H1 (cell line): ENCODE data around the gene LBR. TPM values are rescaled to one million over a fixed set of nuclear protein-coding genes. Genes with fewer than 3 reads are reported as not detected.

Source experiments
- CTCF ChIA-PET: fragments of 300-600 bp; sonication (Branson Sonifier 250); formaldehyde crosslinking; loops from one replicate; lab custom pipeline; 2021; ENCODE audit not compliant: partially characterized antibody; lab: Charles Lee
- POLR2A ChIA-PET: fragments of 300-600 bp; sonication (Branson Sonifier 250); formaldehyde crosslinking; loops from one replicate; lab custom pipeline; 2021; ENCODE audit warnings: inconsistent platforms; ENCODE audit not compliant: partially characterized antibody; lab: Charles Lee
- DNase-seq, 2 experiments: peaks; one replicate each; pipeline versions ENCODE4 v3.0.0 to v3.0.0-alpha.2; 2010 to 2022; ENCODE audit warnings: low spot score in 2 of 2, low read depth in 1 of 2, mixed read lengths in 1 of 2
- FAIRE-seq: peaks from 2 replicates; lab custom pipeline; 2011; peaks lifted over from hg19 to GRCh38; lab: Jason Lieb, UNC
- H2AFZ ChIP-seq: 2 replicates; pipeline ENCODE4 v1.8.1; 2012; ENCODE audit warnings: low read length, inconsistent platforms
- H2AK5ac ChIP-seq: 2 replicates; pipeline ENCODE4 v1.6.1; 2013; ENCODE audit warnings: low read depth, low read length
- H2BK120ac ChIP-seq: replicated peaks from 2 replicates; pipeline ENCODE3; 2013; ENCODE audit warnings: low read depth, low read length, inconsistent platforms
- H2BK12ac ChIP-seq: 2 replicates; pipeline ENCODE4 v1.6.1; 2013; ENCODE audit warnings: low read depth, low read length
- H2BK15ac ChIP-seq: 2 replicates; pipeline ENCODE4 v1.6.1; 2013; ENCODE audit warnings: low read length
- H2BK20ac ChIP-seq: 2 replicates; pipeline ENCODE4 v1.6.1; 2013; ENCODE audit warnings: low read length
- H2BK5ac ChIP-seq: 2 replicates; pipeline ENCODE4 v1.6.1; 2013; ENCODE audit warnings: low read depth, low read length
- H3K14ac ChIP-seq: 2 replicates; pipeline ENCODE4 v1.6.1; 2013; ENCODE audit warnings: inconsistent platforms; ENCODE audit not compliant: insufficient read length
- H3K18ac ChIP-seq: 2 replicates; pipeline ENCODE4 v1.6.1; 2013; ENCODE audit warnings: low read length; ENCODE audit errors: extremely low read depth
- H3K23ac ChIP-seq: 2 replicates; pipeline ENCODE4 v1.6.1; 2013; ENCODE audit warnings: inconsistent platforms; ENCODE audit not compliant: insufficient read length
- H3K23me2 ChIP-seq: 2 replicates; pipeline ENCODE4 v1.6.1; 2013; ENCODE audit warnings: low read depth, low read length
- H3K27ac ChIP-seq: 2 replicates; pipeline ENCODE4 v1.6.1; 2011; ENCODE audit warnings: low read depth, low read length, inconsistent platforms
- H3K27me3 ChIP-seq, 4 experiments: replicated peaks in 1 of 4; 1 replicate in 1 of 4; 2 replicates in 3 of 4; pipeline versions ENCODE4 v1.6.1 to v1.8.1; 2011 to 2013; ENCODE audit warnings: low read length in 3 of 4, mild to moderate bottlenecking in 3 of 4, inconsistent platforms in 2 of 4, mixed read lengths in 2 of 4, moderate library complexity in 1 of 4; ENCODE audit not compliant: control insufficient read depth in 3 of 4, insufficient read depth in 3 of 4; ENCODE audit errors: extremely low read depth in 1 of 4
- H3K36me3 ChIP-seq, 4 experiments: 2 replicates each; pipeline versions ENCODE4 v1.6.1 to v1.8.1; 2011 to 2013; ENCODE audit warnings: mild to moderate bottlenecking in 4 of 4, low read length in 3 of 4, moderate library complexity in 2 of 4, control low read depth in 1 of 4, inconsistent platforms in 1 of 4; ENCODE audit not compliant: insufficient read depth in 4 of 4, control insufficient read depth in 2 of 4
- H3K4ac ChIP-seq: replicated peaks from 2 replicates; pipeline ENCODE3; 2013; ENCODE audit warnings: low read length, low read depth, mixed read lengths, inconsistent platforms; ENCODE audit not compliant: insufficient read length
- H3K4me1 ChIP-seq, 4 experiments: replicated peaks in 1 of 4; 1 replicate in 1 of 4; 2 replicates in 3 of 4; pipeline versions ENCODE4 v1.6.1 to v1.8.1; 2011 to 2013; ENCODE audit warnings: low read length in 3 of 4, inconsistent platforms in 2 of 4, mixed read lengths in 1 of 4; ENCODE audit not compliant: insufficient read depth in 4 of 4, control insufficient read depth in 3 of 4
- H3K4me2 ChIP-seq, 2 experiments: 2 replicates each; pipeline versions ENCODE4 v1.6.1 to v1.8.1; 2011 to 2013; ENCODE audit warnings: low read depth in 2 of 2, low read length in 2 of 2, control low read depth in 1 of 2, inconsistent platforms in 1 of 2, mild to moderate bottlenecking in 1 of 2; ENCODE audit not compliant: insufficient read depth in 1 of 2
- H3K4me3 ChIP-seq, 4 experiments: fragments of 200-600, 300-600 bp in 1 of 4; sonication (generic), shearing (Covaris generic), sonication (Bioruptor Twin) in 1 of 4; 2 replicates each; pipeline versions ENCODE4 v1.5.1 to v1.8.1; 2011 to 2016; ENCODE audit warnings: low read length in 4 of 4, low read depth in 3 of 4, control low read depth in 2 of 4, inconsistent platforms in 2 of 4, mild to moderate bottlenecking in 2 of 4, mixed read lengths in 1 of 4, moderate library complexity in 1 of 4; ENCODE audit not compliant: insufficient read depth in 2 of 4; ENCODE audit errors: extremely low read depth in 1 of 4
- H3K56ac ChIP-seq: replicated peaks from 2 replicates; pipeline ENCODE3; 2013; ENCODE audit warnings: low read depth, mild to moderate bottlenecking, mixed read lengths, low read length, inconsistent platforms; ENCODE audit not compliant: insufficient read length
- H3K79me1 ChIP-seq: 2 replicates; pipeline ENCODE4 v1.6.1; 2013; ENCODE audit warnings: low read depth, low read length, control low read depth
- H3K79me2 ChIP-seq, 2 experiments: 2 replicates each; pipeline versions ENCODE4 v1.6.1 to v1.8.1; 2012 to 2013; ENCODE audit warnings: low read length in 2 of 2, mild to moderate bottlenecking in 2 of 2, inconsistent platforms in 1 of 2; ENCODE audit not compliant: insufficient read depth in 2 of 2, control insufficient read depth in 1 of 2
- H3K9ac ChIP-seq, 4 experiments: replicated peaks in 1 of 4; 1 replicate in 1 of 4; 2 replicates in 3 of 4; pipeline versions ENCODE4 v1.6.1 to v1.8.1; 2011 to 2013; ENCODE audit warnings: low read depth in 3 of 4, low read length in 3 of 4, control low read depth in 2 of 4, mild to moderate bottlenecking in 2 of 4, moderate library complexity in 2 of 4, inconsistent platforms in 1 of 4; ENCODE audit errors: extremely low read depth in 1 of 4
- H3K9me3 ChIP-seq, 2 experiments: 2 replicates each; pipeline versions ENCODE4 v1.6.1 to v1.8.1; 2012 to 2013; ENCODE audit warnings: mild to moderate bottlenecking in 2 of 2, moderate library complexity in 2 of 2, control low read depth in 1 of 2, inconsistent platforms in 1 of 2, low read depth in 1 of 2, low read length in 1 of 2, mixed read lengths in 1 of 2; ENCODE audit not compliant: insufficient read depth in 2 of 2
- H4K20me1 ChIP-seq, 2 experiments: replicated peaks in 1 of 2; 2 replicates each; pipeline versions ENCODE3 to v1.8.1; 2011 to 2013; ENCODE audit warnings: inconsistent platforms in 2 of 2, low read length in 2 of 2, mild to moderate bottlenecking in 1 of 2; ENCODE audit not compliant: insufficient read depth in 2 of 2, control insufficient read depth in 1 of 2
- H4K5ac ChIP-seq: 2 replicates; pipeline ENCODE4 v1.6.1; 2013; ENCODE audit warnings: low read length, low read depth, mixed read lengths, inconsistent platforms; ENCODE audit not compliant: insufficient read length
- H4K8ac ChIP-seq: 2 replicates; pipeline ENCODE4 v1.8.0; 2013; ENCODE audit warnings: mild to moderate bottlenecking, moderate library complexity, low read length, inconsistent platforms; ENCODE audit not compliant: insufficient read depth; ENCODE audit errors: extremely low read depth
- H4K91ac ChIP-seq: replicated peaks from 2 replicates; pipeline ENCODE3; 2013; ENCODE audit warnings: low read length, mixed read lengths, inconsistent platforms; ENCODE audit not compliant: insufficient read length
- BCL11A ChIP-seq, 2 experiments: IDR thresholded peaks; one replicate each; pipeline ENCODE4 v1.6.1; 2011; ENCODE audit warnings: low read depth in 2 of 2, low read length in 2 of 2, mild to moderate bottlenecking in 2 of 2
- CTCF ChIP-seq, 3 experiments: IDR thresholded peaks; 1 replicate in 2 of 3; 2 replicates in 1 of 3; pipeline versions ENCODE4 v1.5.1 to v1.6.1; 2011; ENCODE audit warnings: low read length in 3 of 3, mild to moderate bottlenecking in 3 of 3, inconsistent platforms in 2 of 3, low read depth in 1 of 3, moderate library complexity in 1 of 3; ENCODE audit not compliant: insufficient read depth in 1 of 3; ENCODE audit errors: control extremely low read depth in 1 of 3
- WGBS, 2 experiments: shearing (Covaris generic) in 1 of 2; methylation state at CpG; one replicate each; pipeline versions ENCODE4 v1.1.6 to v1.1.7; 2013 to 2015; ENCODE audit warnings: low lambda C conversion rate in 2 of 2, mixed read lengths in 2 of 2, inconsistent platforms in 1 of 2, low coverage in 1 of 2, missing lambda C conversion rate in 1 of 2; ENCODE audit not compliant: insufficient replicate concordance in 2 of 2, insufficient coverage in 1 of 2, insufficient read length in 1 of 2; ENCODE audit errors: extremely low coverage in 1 of 2, missing lambda C conversion rate in 1 of 2; 5-methylcytosine and 5-hydroxymethylcytosine counted together
- polyA plus RNA-seq, 7 experiments: library from polyadenylated mRNA; depleted of rRNA in 3 of 7; stranded (reverse) in 5 of 7; unstranded in 2 of 7; fragments of >200 nt in 5 of 7; fragments of 200-250 nt in 2 of 7; gene quantifications; 1 replicate in 5 of 7; 2 replicates in 1 of 7; 4 replicates in 1 of 7; pipeline versions ENCODE4 v1.2.1 to v1.2.3, GENCODE V29; 2011 to 2013; ENCODE audit warnings: missing spikeins in 2 of 7, mixed read lengths in 2 of 7
- total RNA-seq: library from RNA; stranded (reverse); fragmentation: NEBNext Ultra II Directional; extraction: Animal tissue kit (Norgen Biotek cat#: 25700); gene quantifications from 2 replicates; pipeline ENCODE4 v1.2.1, GENCODE V29; 2021
- TF ChIP-seq, protein P1 (sequence below): IDR thresholded peaks from 2 replicates; pipeline ENCODE4 v1.6.1; 2012; ENCODE audit warnings: inconsistent platforms

LBR gene
- total and polyA plus RNA-seq, 2 of the 8 experiments (the other 6 are each of a cell fraction or from before 2014, with no cell fraction given) = 32.1 to 89.8 TPM

DNA sequence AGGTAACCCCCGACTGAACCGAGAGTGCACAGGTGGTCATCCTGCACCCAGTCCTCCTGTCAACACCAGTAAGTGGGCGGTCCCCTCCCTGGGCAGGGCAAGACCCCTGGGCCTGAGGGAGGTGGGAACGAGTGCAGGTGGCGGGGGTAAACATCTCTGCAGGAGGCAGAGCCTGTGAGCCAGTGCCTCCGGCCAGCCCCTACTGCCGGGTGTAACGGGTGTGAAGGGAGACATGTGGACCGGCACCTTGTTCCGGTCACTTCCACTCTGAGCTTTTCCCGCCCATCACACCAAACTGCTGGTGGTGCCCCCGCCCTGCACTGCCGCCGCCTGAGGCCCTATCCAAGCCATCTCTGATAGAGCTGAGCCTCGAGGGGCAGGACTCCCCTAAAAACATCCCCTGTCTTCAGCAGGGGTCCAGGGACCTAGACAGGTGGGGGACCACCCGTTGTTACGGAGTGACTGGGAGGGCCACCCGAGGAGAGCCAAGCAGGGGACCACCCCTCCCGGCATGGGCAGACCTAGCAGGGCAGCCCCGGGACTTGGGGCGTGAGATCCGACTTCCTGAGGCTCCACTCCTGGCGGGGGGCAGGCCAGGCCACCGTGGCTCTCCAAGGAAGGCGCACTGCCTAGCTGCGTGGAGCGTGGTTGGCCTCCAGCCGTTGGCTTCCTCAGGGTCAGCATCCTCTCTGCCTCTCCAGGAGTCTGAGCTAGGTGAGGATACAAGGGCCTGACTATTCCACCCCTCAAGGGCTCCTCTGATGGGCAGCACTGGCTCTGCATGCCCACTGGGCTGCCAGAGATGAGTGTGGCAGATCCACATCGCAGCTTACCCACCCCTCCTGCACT lies 43.8 kb upstream of the LBR start:
- no peaks in the 10 kb centered on the region for H3K23me2 ChIP-seq
- no peak for TF ChIP-seq BCL11A (IDR thresholded peaks at IDR 0.05; ENCODE audit: low read depth in 2 of 2, low read length in 2 of 2)
- peak in 1 of 3 experiments; percentile 0; a peak in 1 of 4 replicates for TF ChIP-seq CTCF (IDR thresholded peaks at IDR 0.05; ENCODE audit: control extremely low read depth in 1 of 3, insufficient read depth in 1 of 3, low read depth in 1 of 3, low read length in 3 of 3)
- TF ChIP-seq, protein P1, sequence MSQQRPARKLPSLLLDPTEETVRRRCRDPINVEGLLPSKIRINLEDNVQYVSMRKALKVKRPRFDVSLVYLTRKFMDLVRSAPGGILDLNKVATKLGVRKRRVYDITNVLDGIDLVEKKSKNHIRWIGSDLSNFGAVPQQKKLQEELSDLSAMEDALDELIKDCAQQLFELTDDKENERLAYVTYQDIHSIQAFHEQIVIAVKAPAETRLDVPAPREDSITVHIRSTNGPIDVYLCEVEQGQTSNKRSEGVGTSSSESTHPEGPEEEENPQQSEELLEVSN = peak; percentile 54; the same call in 1 of the 2 replicates
- TF ChIP-seq, all 59 proteins: peak for 2
- Histone ChIP-seq H4K8ac (no peak overlapping the region; the same call in 1 of the 2 replicates), H2AK5ac (no peak overlapping the region), H3K4ac (no peak overlapping the region), H3K4me3 (no peak overlapping the region), H3K36me3 (no peaks in the 10 kb centered on the region), H3K79me2 (no peaks in the 10 kb centered on the region), H3K18ac (no peak overlapping the region), H2BK20ac (no peak overlapping the region), H3K56ac (no peak overlapping the region), H2BK120ac (no peak overlapping the region), H3K27me3 (no peaks in the 10 kb centered on the region), H2BK12ac (no peak overlapping the region), H4K91ac (no peak overlapping the region), H3K4me1 (peaks cover 0 to 6% (median 1%) of the 10 kb centered on the region in 4 experiments; a peak in 4 of 7 replicates), H2BK15ac (no peak overlapping the region), H3K79me1 (no peaks in the 10 kb centered on the region), H3K9ac (no peak overlapping the region), H2AFZ (no peak overlapping the region), H2BK5ac (no peak overlapping the region; the same call in 1 of the 2 replicates), H3K27ac (no peak overlapping the region), H3K23ac (no peak overlapping the region), H3K4me2 (no peak overlapping the region), H4K20me1 (no peaks in the 10 kb centered on the region), H3K9me3 (no peaks in the 10 kb centered on the region), H3K14ac (no peak overlapping the region), H4K5ac (no peak overlapping the region)
- CTCF ChIA-PET = interaction anchor here (0.6 to 18.7 kb wide), 14 partner anchors 10 to 513 kb away, joined by 3 to 229 read pairs (median 4); no protein-coding TSS in a partner anchor
- POLR2A ChIA-PET = no interaction called here
- FAIRE-seq = no peak
- WGBS, 2 experiments = 82% methylated on average over 25 of the region's 29 CpGs; no CpG with 5 or more reads in 1 of the 2 experiments
- DNase-seq = peak in 1 of 2 experiments; percentile 42
